IMR-90 (cell line): Measurements from ENCODE around the gene SYTL3. TPM values are rescaled to one million over a fixed set of nuclear protein-coding genes. Genes with fewer than 3 reads are reported as not detected.

Source experiments
- ATAC-seq: fragments of 200-7000 bp; cut with Tn5 transposase; 2 replicates; pipeline ENCODE4 v1.9.1; 2020; ENCODE audit warnings: low read depth, mild to moderate bottlenecking, moderate library complexity
- BruUV-seq: library from RNA; stranded (reverse); fragments of 400-500 nt; replicated peaks from 2 replicates; lab custom pipeline; 2021; lab: Mats Ljungman, UMichigan
- CTCF ChIA-PET: fragments of 300-600 bp; formaldehyde crosslinking; extraction: SDS; loops from one replicate; lab custom pipeline; 2021; ENCODE audit warnings: antibody characterized with exemption; lab: Yijun Ruan, JAX
- POLR2A ChIA-PET: fragments of 300-600 bp; sonication (Branson Sonifier 250); formaldehyde crosslinking; loops from one replicate; lab custom pipeline; 2022; ENCODE audit warnings: antibody characterized with exemption; ENCODE audit not compliant: unreplicated experiment; lab: Charles Lee
- DNase-seq: peaks from one replicate; pipeline ENCODE4 v3.0.0; 2013
- H2AFZ ChIP-seq: replicated peaks from 2 replicates; pipeline ENCODE3; 2013; ENCODE audit warnings: low read length, mild to moderate bottlenecking; ENCODE audit not compliant: poor library complexity
- H2AK5ac ChIP-seq: 2 replicates; pipeline ENCODE4 v1.6.1; 2013; ENCODE audit warnings: low read depth, low read length, inconsistent platforms
- H2AK9ac ChIP-seq: replicated peaks from 2 replicates; pipeline ENCODE3; 2013; ENCODE audit warnings: mild to moderate bottlenecking, low read depth, low read length, moderate library complexity; ENCODE audit not compliant: poor library complexity
- H2BK120ac ChIP-seq: 2 replicates; pipeline ENCODE4 v1.6.1; 2013; ENCODE audit warnings: low read depth, low read length, inconsistent platforms
- H2BK15ac ChIP-seq: 3 replicates; pipeline ENCODE4 v1.6.1; 2013; ENCODE audit warnings: low read depth, low read length, inconsistent platforms
- H2BK20ac ChIP-seq: 2 replicates; pipeline ENCODE4 v1.6.1; 2013; ENCODE audit warnings: low read depth, mild to moderate bottlenecking, inconsistent platforms, low read length, moderate library complexity
- H2BK5ac ChIP-seq: 2 replicates; pipeline ENCODE4 v1.6.1; 2013; ENCODE audit warnings: mild to moderate bottlenecking, low read depth, low read length, inconsistent platforms; ENCODE audit not compliant: poor library complexity, severe bottlenecking
- H3K14ac ChIP-seq: replicated peaks from 2 replicates; pipeline ENCODE4 v1.6.1; 2013; ENCODE audit warnings: low read depth, low read length, inconsistent platforms
- H3K18ac ChIP-seq: 2 replicates; pipeline ENCODE4 v1.6.1; 2013; ENCODE audit warnings: low read depth, low read length, control low read depth
- H3K23ac ChIP-seq: 2 replicates; pipeline ENCODE4 v1.6.1; 2013; ENCODE audit warnings: low read depth, low read length, inconsistent platforms
- H3K27ac ChIP-seq: 2 replicates; pipeline ENCODE4 v1.5.1; 2013; ENCODE audit warnings: mild to moderate bottlenecking, control low read depth, low read length; ENCODE audit not compliant: insufficient read depth
- H3K27me3 ChIP-seq: 2 replicates; pipeline ENCODE4 v1.6.1; 2013; ENCODE audit warnings: low read length; ENCODE audit not compliant: control insufficient read depth, insufficient read depth
- H3K36me3 ChIP-seq: 2 replicates; pipeline ENCODE4 v1.6.1; 2013; ENCODE audit warnings: low read length, mixed read lengths; ENCODE audit not compliant: control insufficient read depth, insufficient read depth
- H3K4ac ChIP-seq: 2 replicates; pipeline ENCODE4 v1.6.1; 2013; ENCODE audit warnings: low read depth, low read length, inconsistent platforms
- H3K4me1 ChIP-seq: 2 replicates; pipeline ENCODE4 v1.6.1; 2013; ENCODE audit warnings: low read length, mixed read lengths; ENCODE audit not compliant: control insufficient read depth, insufficient read depth
- H3K4me2 ChIP-seq: 2 replicates; pipeline ENCODE4 v1.6.1; 2013; ENCODE audit warnings: low read depth, mild to moderate bottlenecking, control low read depth, low read length, moderate library complexity
- H3K4me3 ChIP-seq: 2 replicates; pipeline ENCODE4 v1.5.1; 2013; ENCODE audit warnings: low read depth, mild to moderate bottlenecking, control low read depth, low read length, moderate library complexity; ENCODE audit not compliant: insufficient read depth
- H3K56ac ChIP-seq: 2 replicates; pipeline ENCODE4 v1.6.1; 2013; ENCODE audit warnings: low read length, inconsistent platforms; ENCODE audit not compliant: insufficient read depth; ENCODE audit errors: extremely low read depth
- H3K79me1 ChIP-seq, 2 experiments: 2 replicates each; pipeline ENCODE4 v1.6.1; 2013; ENCODE audit warnings: low read length in 2 of 2, inconsistent platforms in 1 of 2, low read depth in 1 of 2
- H3K9ac ChIP-seq: 2 replicates; pipeline ENCODE4 v1.6.1; 2013; ENCODE audit warnings: low read depth, low read length, control low read depth
- H3K9me1 ChIP-seq: 2 replicates; pipeline ENCODE4 v1.6.1; 2013; ENCODE audit warnings: low read length, inconsistent platforms; ENCODE audit not compliant: insufficient read depth
- H3K9me3 ChIP-seq: 2 replicates; pipeline ENCODE4 v1.6.1; 2013; ENCODE audit warnings: low read length; ENCODE audit not compliant: control insufficient read depth, insufficient read depth
- H4K20me1 ChIP-seq: 2 replicates; pipeline ENCODE4 v1.6.1; 2013; ENCODE audit warnings: low read length, inconsistent platforms; ENCODE audit not compliant: insufficient read depth
- H4K5ac ChIP-seq: 2 replicates; pipeline ENCODE4 v1.6.1; 2013; ENCODE audit warnings: mild to moderate bottlenecking, low read depth, low read length, control low read depth
- H4K8ac ChIP-seq, 2 experiments: 2 replicates each; pipeline ENCODE4 v1.6.1; 2013; ENCODE audit warnings: low read depth in 2 of 2, low read length in 2 of 2, control low read depth in 1 of 2, inconsistent platforms in 1 of 2
- H4K91ac ChIP-seq: 2 replicates; pipeline ENCODE4 v1.6.1; 2013; ENCODE audit warnings: low read depth, low read length, inconsistent platforms; ENCODE audit not compliant: insufficient read depth
- CEBPB ChIP-seq: IDR thresholded peaks from 2 replicates; pipeline ENCODE4 v1.6.1; 2012; ENCODE audit warnings: low read depth, low read length, improper control_type of control experiment
- CHD1 ChIP-seq: IDR thresholded peaks from 2 replicates; pipeline ENCODE4 v1.6.1; 2012; ENCODE audit warnings: low read depth, low read length, improper control_type of control experiment
- FOS ChIP-seq: fragments of 150-350 bp; IDR thresholded peaks from 2 replicates; pipeline ENCODE4 v1.6.1; 2016; ENCODE audit warnings: low read depth, low read length
- MAFK ChIP-seq: IDR thresholded peaks from 2 replicates; pipeline ENCODE4 v1.6.1; 2012; ENCODE audit warnings: low read depth, low read length, improper control_type of control experiment
- MAZ ChIP-seq: IDR thresholded peaks from 2 replicates; pipeline ENCODE4 v1.6.1; 2012; ENCODE audit warnings: low read depth, mild to moderate bottlenecking, low read length, improper control_type of control experiment, moderate library complexity, borderline replicate concordance
- MXI1 ChIP-seq: IDR thresholded peaks from 2 replicates; pipeline ENCODE4 v1.6.1; 2012; ENCODE audit warnings: low read depth, mild to moderate bottlenecking, low read length, moderate library complexity, borderline replicate concordance
- NFE2L2 ChIP-seq: fragments of 150-350 bp; IDR thresholded peaks from 2 replicates; pipeline ENCODE4 v1.6.1; 2016; ENCODE audit warnings: low read depth, mild to moderate bottlenecking, low read length
- RAD21 ChIP-seq: IDR thresholded peaks from 2 replicates; pipeline ENCODE4 v1.6.1; 2012; ENCODE audit warnings: low read length, improper control_type of control experiment
- RCOR1 ChIP-seq: IDR thresholded peaks from 2 replicates; pipeline ENCODE4 v1.6.1; 2012; ENCODE audit warnings: mild to moderate bottlenecking, low read length, improper control_type of control experiment; ENCODE audit not compliant: insufficient replicate concordance
- SMC3 ChIP-seq: fragments of 150-350 bp; IDR thresholded peaks from 2 replicates; pipeline ENCODE4 v1.6.1; 2016; ENCODE audit warnings: low read depth, mild to moderate bottlenecking, antibody characterized with exemption, low read length, moderate library complexity
- WGBS, 2 experiments: methylation state at CpG; one replicate each; pipeline versions ENCODE4 v1.1.5 to v1.1.7; 2013; ENCODE audit warnings: missing lambda C conversion rate in 2 of 2; ENCODE audit not compliant: insufficient read length in 1 of 2; ENCODE audit errors: extremely low coverage in 2 of 2; 5-methylcytosine and 5-hydroxymethylcytosine counted together
- dilution Hi-C: fragments of 300-500 bp; cut with HindIII; formaldehyde crosslinking; loops from one replicate; pipeline ENCODE4 v1.14.3; 2018; ENCODE audit warnings: low sequenced_read_pairs; ENCODE audit not compliant: unreplicated experiment
- in situ Hi-C: fragments of 300-500 bp; cut with MboI; formaldehyde crosslinking; loops from 3 replicates; pipeline ENCODE4 v1.14.3; 2019; ENCODE audit warnings: low sequenced_read_pairs, inconsistent platforms, mixed read lengths
- intact Hi-C: fragments of 100-400 bp; cut with micrococcal nuclease; formaldehyde crosslinking; loops from 2 replicates; pipeline ENCODE4 v1.10.0; 2022
- polyA plus RNA-seq, 3 experiments: library from polyadenylated mRNA; depleted of rRNA; stranded (reverse); fragments of >200 nt; gene quantifications; 2 replicates each; pipeline ENCODE4 v1.2.3, GENCODE V29; 2012; ENCODE audit warnings: low replicate concordance in 1 of 3
- total RNA-seq: library from RNA; depleted of rRNA; stranded (reverse); fragments of >200 nt; gene quantifications from 2 replicates; pipeline ENCODE4 v1.2.3, GENCODE V29; 2012
- TF ChIP-seq, protein P1 (sequence below): conservative IDR thresholded peaks from 2 replicates; pipeline ENCODE4 v1.5.1; 2012; ENCODE audit warnings: mild to moderate bottlenecking, low read depth, low read length, improper control_type of control experiment
- TF ChIP-seq, protein P2 (sequence below): fragments of 150-350 bp; IDR thresholded peaks from 2 replicates; pipeline ENCODE4 v1.6.1; 2017; ENCODE audit warnings: mild to moderate bottlenecking, antibody characterized with exemption, low read length, low read depth

Gene SYTL3
- total and polyA plus RNA-seq, 2 of the 4 experiments (the other 2 are of a cell fraction), result 2.9 to 4.3 TPM

DNA sequence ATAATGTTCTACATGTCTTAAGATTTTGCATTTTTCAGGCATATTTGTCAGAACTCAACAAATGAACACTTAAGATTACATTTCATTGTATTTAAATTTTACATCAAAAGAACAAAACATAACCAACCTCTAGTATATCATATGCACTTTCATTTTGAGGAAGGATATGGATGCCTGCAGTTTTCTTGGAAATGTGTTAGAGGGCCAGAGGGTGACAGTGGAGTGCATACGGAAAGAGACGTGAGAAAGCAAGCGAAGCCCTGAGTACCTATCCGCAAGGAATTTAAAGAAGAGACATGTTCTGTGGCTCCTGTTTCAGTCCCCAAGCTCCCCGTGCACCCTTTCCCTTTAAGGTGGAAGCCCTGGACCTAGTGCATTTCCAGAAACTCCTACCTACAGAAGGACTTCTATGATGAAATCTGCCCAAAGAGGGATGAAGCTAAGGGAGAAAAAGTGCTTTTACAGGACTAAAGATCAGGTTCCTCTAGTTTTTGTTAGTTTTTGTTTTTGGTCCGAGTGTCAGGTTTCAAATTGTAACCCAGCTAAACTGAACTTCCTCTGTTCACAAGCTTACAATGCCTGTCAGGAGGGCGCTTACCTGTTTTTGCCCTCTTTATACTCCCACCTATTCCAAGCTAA lies 130.5 kb downstream of the SYTL3 start:
- Histone ChIP-seq H2BK5ac (no peak overlapping the region), H3K4me3 (no peak overlapping the region), H4K91ac (no peak overlapping the region), H3K79me1 (peaks cover 26 to 43% of the 10 kb centered on the region in 2 experiments), H4K5ac (no peak overlapping the region), H3K4ac (no peak overlapping the region), H2BK15ac (no peak overlapping the region), H3K9me1 (peaks cover 9% of the 10 kb centered on the region), H2BK120ac (no peak overlapping the region), H3K27me3 (no peaks in the 10 kb centered on the region), H2AK9ac (no peak overlapping the region), H2AK5ac (no peak overlapping the region), H3K23ac (no peak overlapping the region), H2AFZ (no peak overlapping the region), H4K8ac (no peak overlapping the region), H3K14ac (no peak overlapping the region), H3K18ac (no peak overlapping the region), H3K36me3 (peaks cover 53% of the 10 kb centered on the region), H3K9ac (no peak overlapping the region), H3K27ac (no peak overlapping the region), H3K4me2 (no peak overlapping the region), H3K56ac (no peak overlapping the region), H4K20me1 (0 out of 2 replicates have a peak, but pooled peaks cover 4% of the 10 kb centered on the region), H2BK20ac (no peak overlapping the region), H3K4me1 (peaks cover 2% of the 10 kb centered on the region; the same call in 1 of the 2 replicates), H3K9me3 (no peaks in the 10 kb centered on the region)
- dilution Hi-C loops (no loop called here), in situ Hi-C loops (no loop called here), intact Hi-C loops (no loop called here)
- TF ChIP-seq SMC3, result no peak
- TF ChIP-seq, protein P1, sequence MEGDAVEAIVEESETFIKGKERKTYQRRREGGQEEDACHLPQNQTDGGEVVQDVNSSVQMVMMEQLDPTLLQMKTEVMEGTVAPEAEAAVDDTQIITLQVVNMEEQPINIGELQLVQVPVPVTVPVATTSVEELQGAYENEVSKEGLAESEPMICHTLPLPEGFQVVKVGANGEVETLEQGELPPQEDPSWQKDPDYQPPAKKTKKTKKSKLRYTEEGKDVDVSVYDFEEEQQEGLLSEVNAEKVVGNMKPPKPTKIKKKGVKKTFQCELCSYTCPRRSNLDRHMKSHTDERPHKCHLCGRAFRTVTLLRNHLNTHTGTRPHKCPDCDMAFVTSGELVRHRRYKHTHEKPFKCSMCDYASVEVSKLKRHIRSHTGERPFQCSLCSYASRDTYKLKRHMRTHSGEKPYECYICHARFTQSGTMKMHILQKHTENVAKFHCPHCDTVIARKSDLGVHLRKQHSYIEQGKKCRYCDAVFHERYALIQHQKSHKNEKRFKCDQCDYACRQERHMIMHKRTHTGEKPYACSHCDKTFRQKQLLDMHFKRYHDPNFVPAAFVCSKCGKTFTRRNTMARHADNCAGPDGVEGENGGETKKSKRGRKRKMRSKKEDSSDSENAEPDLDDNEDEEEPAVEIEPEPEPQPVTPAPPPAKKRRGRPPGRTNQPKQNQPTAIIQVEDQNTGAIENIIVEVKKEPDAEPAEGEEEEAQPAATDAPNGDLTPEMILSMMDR, result no peak
- TF ChIP-seq NFE2L2, result no peak
- TF ChIP-seq RCOR1, result no peak
- no peak for TF ChIP-seq FOS
- TF ChIP-seq CEBPB, result no peak
- TF ChIP-seq RAD21, result no peak
- no peak for TF ChIP-seq MXI1
- no peak for TF ChIP-seq MAZ
- TF ChIP-seq, protein P2, sequence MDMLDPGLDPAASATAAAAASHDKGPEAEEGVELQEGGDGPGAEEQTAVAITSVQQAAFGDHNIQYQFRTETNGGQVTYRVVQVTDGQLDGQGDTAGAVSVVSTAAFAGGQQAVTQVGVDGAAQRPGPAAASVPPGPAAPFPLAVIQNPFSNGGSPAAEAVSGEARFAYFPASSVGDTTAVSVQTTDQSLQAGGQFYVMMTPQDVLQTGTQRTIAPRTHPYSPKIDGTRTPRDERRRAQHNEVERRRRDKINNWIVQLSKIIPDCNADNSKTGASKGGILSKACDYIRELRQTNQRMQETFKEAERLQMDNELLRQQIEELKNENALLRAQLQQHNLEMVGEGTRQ, result no peak
- no peak for TF ChIP-seq CHD1
- no peak for TF ChIP-seq MAFK
- BruUV-seq, result no TSS peak
- 96% methylated on average over 4 of the region's 7 CpGs; no CpG with 5 or more reads in 1 of the 2 experiments for WGBS, 2 experiments
- ATAC-seq (no peak), DNase-seq (no peak)
- POLR2A ChIA-PET, result interaction anchor here (0.6 kb wide), 1 partner anchor 1050 kb away, joined by 3 read pairs; no protein-coding TSS in a partner anchor
- CTCF ChIA-PET, result no interaction called here
